ENCODE results near the gene DAB1.

DAB1 gene

GRCh38 chr1:57451516-57451915, 27.7 kb upstream of the DAB1 start:
- no peak for TF ChIP-seq CTCF (IDR thresholded peaks at IDR 0.05; ENCODE audit: poor library complexity, severe bottlenecking)
- Histone ChIP-seq H3K36me3 (ENCODE audit: low read depth) (no peaks in the 10 kb centered on the region), H3K4me3 (ENCODE audit: severe bottlenecking) (no peak overlapping the region), H3K9me3 (ENCODE audit: severe bottlenecking) (no peaks in the 10 kb centered on the region), H3K4me1 (ENCODE audit: insufficient read depth, poor library complexity, severe bottlenecking) (no peaks in the 10 kb centered on the region), H3K27ac (ENCODE audit: poor library complexity, severe bottlenecking) (no peak overlapping the region), H3K27me3 (ENCODE audit: insufficient read depth, poor library complexity, severe bottlenecking) (peaks cover 33% of the 10 kb centered on the region)
- ATAC-seq (ENCODE audit: low read depth) (no peak), DNase-seq (ENCODE audit: low spot score) (no peak)

- Histone ChIP-seq H3K4me3 (ENCODE audit: severe bottlenecking) (no peak overlapping the region), H3K36me3 (ENCODE audit: low read depth) (no peaks in the 10 kb centered on the region), H3K27me3 (ENCODE audit: insufficient read depth, poor library complexity, severe bottlenecking) (peaks cover 30% of the 10 kb centered on the region), H3K27ac (ENCODE audit: poor library complexity, severe bottlenecking) (no peak overlapping the region), H3K4me1 (ENCODE audit: insufficient read depth, poor library complexity, severe bottlenecking) (no peaks in the 10 kb centered on the region), H3K9me3 (ENCODE audit: severe bottlenecking) (no peaks in the 10 kb centered on the region)
- ATAC-seq (ENCODE audit: low read depth) = no peak
- no peak for TF ChIP-seq CTCF (IDR thresholded peaks at IDR 0.05; ENCODE audit: poor library complexity, severe bottlenecking)
- no peak for DNase-seq (ENCODE audit: low spot score)
Observed at GRCh38 chr1:57450981-57451380, 27.1 kb upstream of the DAB1 start.

- Histone ChIP-seq H3K27me3 (ENCODE audit: insufficient read depth, poor library complexity, severe bottlenecking) (peaks cover 20% of the 10 kb centered on the region), H3K36me3 (ENCODE audit: low read depth) (no peaks in the 10 kb centered on the region), H3K4me1 (ENCODE audit: insufficient read depth, poor library complexity, severe bottlenecking) (no peaks in the 10 kb centered on the region), H3K4me3 (ENCODE audit: severe bottlenecking) (no peak overlapping the region), H3K27ac (ENCODE audit: poor library complexity, severe bottlenecking) (no peak overlapping the region), H3K9me3 (ENCODE audit: severe bottlenecking) (no peaks in the 10 kb centered on the region)
- no peak for TF ChIP-seq CTCF (IDR thresholded peaks at IDR 0.05; ENCODE audit: poor library complexity, severe bottlenecking)
- ATAC-seq (ENCODE audit: low read depth) = no peak
- no peak for DNase-seq (ENCODE audit: low spot score)
Observed at GRCh38 chr1:57447551-57447950, 23.7 kb upstream of the DAB1 start.

GRCh38 chr1:57443004-57443403, 19.1 kb upstream of the DAB1 start:
- no peak overlapping the region for H3K27ac ChIP-seq (ENCODE audit: poor library complexity, severe bottlenecking)
- no peak overlapping the region for H3K4me3 ChIP-seq (ENCODE audit: severe bottlenecking)
- no peaks in the 10 kb centered on the region for H3K36me3 ChIP-seq (ENCODE audit: low read depth)
- no peaks in the 10 kb centered on the region for H3K9me3 ChIP-seq (ENCODE audit: severe bottlenecking)
- H3K27me3 ChIP-seq (ENCODE audit: insufficient read depth, poor library complexity, severe bottlenecking) = no peaks in the 10 kb centered on the region
- no peaks in the 10 kb centered on the region for H3K4me1 ChIP-seq (ENCODE audit: insufficient read depth, poor library complexity, severe bottlenecking)
- no peak for TF ChIP-seq CTCF (IDR thresholded peaks at IDR 0.05; ENCODE audit: poor library complexity, severe bottlenecking)
- no peak for DNase-seq (ENCODE audit: low spot score)
- ATAC-seq (ENCODE audit: low read depth) = no peak

GRCh38 chr1:57440096-57440495, 16.2 kb upstream of the DAB1 start:
- no peaks in the 10 kb centered on the region for H3K4me1 ChIP-seq (ENCODE audit: insufficient read depth, poor library complexity, severe bottlenecking)
- H3K27me3 ChIP-seq (ENCODE audit: insufficient read depth, poor library complexity, severe bottlenecking) = no peaks in the 10 kb centered on the region
- no peaks in the 10 kb centered on the region for H3K36me3 ChIP-seq (ENCODE audit: low read depth)
- no peak for ATAC-seq (ENCODE audit: low read depth)
- H3K4me3 ChIP-seq (ENCODE audit: severe bottlenecking) = no peak overlapping the region
- TF ChIP-seq CTCF (IDR thresholded peaks at IDR 0.05; ENCODE audit: poor library complexity, severe bottlenecking) = no peak
- no peak overlapping the region for H3K27ac ChIP-seq (ENCODE audit: poor library complexity, severe bottlenecking)
- DNase-seq (ENCODE audit: low spot score) = no peak
- H3K9me3 ChIP-seq (ENCODE audit: severe bottlenecking) = no peaks in the 10 kb centered on the region
